Amniotic epithelial cell (primary cell): ENCODE measurements around the gene SERPINA3.

Source experiments
- DNase-seq: peaks from one replicate; pipeline ENCODE4 v3.0.0-alpha.2; 2010; ENCODE audit warnings: low read depth

Gene SERPINA3

GRCh38 chr14:94656043-94656442 is 43.9 kb downstream of the SERPINA3 start:
- DNase-seq = no peak

GRCh38 chr14:94659256-94659655 is 47.1 kb downstream of the SERPINA3 start:
- DNase-seq = no peak

GRCh38 chr14:94659901-94660300 is 47.7 kb downstream of the SERPINA3 start:
- DNase-seq = no peak

GRCh38 chr14:94660306-94660946 is 48.2 kb downstream of the SERPINA3 start:
- no peak for DNase-seq

GRCh38 chr14:94663538-94663937 is 51.3 kb downstream of the SERPINA3 start:
- DNase-seq = no peak

GRCh38 chr14:94663965-94664704 is 51.9 kb downstream of the SERPINA3 start:
- no peak for DNase-seq

- DNase-seq = peak; percentile 43
Measured at GRCh38 chr14:94665121-94665520, 52.9 kb downstream of the SERPINA3 start.

- DNase-seq = no peak
Measured at GRCh38 chr14:94665544-94665943, 53.4 kb downstream of the SERPINA3 start.

GRCh38 chr14:94670692-94671285 is 58.6 kb downstream of the SERPINA3 start:
- DNase-seq = no peak

- no peak for DNase-seq
Measured at GRCh38 chr14:94671870-94672444, 59.8 kb downstream of the SERPINA3 start.

GRCh38 chr14:94673071-94673470 is 60.9 kb downstream of the SERPINA3 start:
- DNase-seq = no peak
